GM21529 (cell line): ENCODE measurements around the gene STAT5A.

Experiments
- ATAC-seq: cut with Tn5 transposase; IDR thresholded peaks from one replicate; pipeline ENCODE4 v1.9.1; 2021; ENCODE audit not compliant: unreplicated experiment

The STAT5A gene

GRCh38 chr17:42266918-42267766, 21.2 kb upstream of the STAT5A start:
- ATAC-seq: no peak

- ATAC-seq: no peak
Measured at GRCh38 chr17:42268236-42268635, 20.1 kb upstream of the STAT5A start.

GRCh38 chr17:42270170-42270535, 18.1 kb upstream of the STAT5A start:
- no peak for ATAC-seq

GRCh38 chr17:42270596-42270995, 17.7 kb upstream of the STAT5A start:
- no peak for ATAC-seq

GRCh38 chr17:42271006-42271778, 17.1 kb upstream of the STAT5A start:
- no peak for ATAC-seq

- ATAC-seq: no peak
Measured at GRCh38 chr17:42271779-42272035, 16.6 kb upstream of the STAT5A start.

- ATAC-seq: no peak
Measured at GRCh38 chr17:42272162-42272907, 16.0 kb upstream of the STAT5A start.

- ATAC-seq: no peak
Measured at GRCh38 chr17:42273474-42274252, 14.6 kb upstream of the STAT5A start.

- no peak for ATAC-seq
Measured at GRCh38 chr17:42274253-42274542, 14.1 kb upstream of the STAT5A start.

- no peak for ATAC-seq
Measured at GRCh38 chr17:42274812-42275526, 13.3 kb upstream of the STAT5A start.

GRCh38 chr17:42275527-42276358, 12.6 kb upstream of the STAT5A start:
- ATAC-seq: peak; percentile 42

GRCh38 chr17:42276359-42276608, 12.0 kb upstream of the STAT5A start, which contains the start of gene STAT5B:
STAT5B (minus strand) TSS chr17:42276391; CDS start chr17:42232127, 44,264 bp downstream.
- peak; percentile 51 for ATAC-seq

- peak; percentile 10 for ATAC-seq
Measured at GRCh38 chr17:42276609-42277341, 11.5 kb upstream of the STAT5A start.

GRCh38 chr17:42277342-42277712, 11.0 kb upstream of the STAT5A start:
- no peak for ATAC-seq

GRCh38 chr17:42279776-42280630, 8.3 kb upstream of the STAT5A start:
- ATAC-seq: no peak

- ATAC-seq: no peak
Measured at GRCh38 chr17:42281571-42282096, 6.7 kb upstream of the STAT5A start.

- ATAC-seq: no peak
Measured at GRCh38 chr17:42282478-42283080, 5.7 kb upstream of the STAT5A start.
